Measurements from ENCODE around the gene NRM. TPM values are rescaled to one million over a fixed set of nuclear protein-coding genes. Genes with fewer than 3 reads are reported as not detected.

The NRM gene
- total and polyA plus RNA-seq, 2 of the 13 experiments (the other 11 are each of a cell fraction or from before 2014, with no cell fraction given), result 12.5 to 16.0 TPM

DNA sequence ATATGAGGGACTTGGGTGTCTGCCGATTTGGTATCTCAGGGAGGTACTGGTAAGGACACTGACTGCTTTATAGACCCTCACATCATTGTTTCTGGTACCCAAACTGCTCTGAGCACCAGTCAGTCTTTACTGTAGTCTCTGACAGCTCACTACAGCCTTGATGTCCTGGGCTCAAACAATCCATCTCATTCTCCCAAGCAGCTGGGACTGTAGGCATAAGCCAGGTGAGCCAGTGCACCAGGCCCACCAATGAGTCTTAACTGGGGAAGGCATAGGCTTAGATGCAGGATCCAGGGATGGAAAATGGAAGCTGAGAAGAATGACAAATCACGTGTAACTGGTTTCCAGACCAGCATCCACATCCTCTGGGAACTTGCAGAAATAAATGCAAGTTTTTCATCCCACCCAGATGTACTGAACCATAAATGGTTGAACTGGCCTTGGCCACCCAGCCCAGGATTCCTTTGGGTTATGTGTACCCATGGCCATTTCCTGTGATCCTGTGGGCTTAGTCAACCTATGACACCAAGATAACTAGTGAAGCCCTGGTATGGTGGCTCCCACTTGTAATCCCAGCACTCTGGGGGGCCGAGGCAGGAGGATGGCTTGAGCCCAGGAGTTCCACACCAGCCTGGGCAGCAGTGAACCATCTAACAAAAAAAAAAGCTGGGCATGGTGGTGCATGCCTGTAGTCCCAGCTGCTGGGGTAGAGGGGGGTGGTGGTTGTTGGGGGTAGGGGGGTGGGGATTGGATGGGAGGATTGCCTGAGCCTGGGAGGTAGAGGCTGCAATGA is 35.1 kb upstream of the NRM start (continued):
- no peak; the same call in 1 of the 2 replicates for TF ChIP-seq ARNT2 (CRISPR knock-in tag; IDR thresholded peaks at IDR 0.05; ENCODE audit: low read depth)
- no peak for TF ChIP-seq ZNF724P (CRISPR knock-in tag; IDR thresholded peaks at IDR 0.05; ENCODE audit: borderline replicate concordance)
- TF ChIP-seq, protein P1, sequence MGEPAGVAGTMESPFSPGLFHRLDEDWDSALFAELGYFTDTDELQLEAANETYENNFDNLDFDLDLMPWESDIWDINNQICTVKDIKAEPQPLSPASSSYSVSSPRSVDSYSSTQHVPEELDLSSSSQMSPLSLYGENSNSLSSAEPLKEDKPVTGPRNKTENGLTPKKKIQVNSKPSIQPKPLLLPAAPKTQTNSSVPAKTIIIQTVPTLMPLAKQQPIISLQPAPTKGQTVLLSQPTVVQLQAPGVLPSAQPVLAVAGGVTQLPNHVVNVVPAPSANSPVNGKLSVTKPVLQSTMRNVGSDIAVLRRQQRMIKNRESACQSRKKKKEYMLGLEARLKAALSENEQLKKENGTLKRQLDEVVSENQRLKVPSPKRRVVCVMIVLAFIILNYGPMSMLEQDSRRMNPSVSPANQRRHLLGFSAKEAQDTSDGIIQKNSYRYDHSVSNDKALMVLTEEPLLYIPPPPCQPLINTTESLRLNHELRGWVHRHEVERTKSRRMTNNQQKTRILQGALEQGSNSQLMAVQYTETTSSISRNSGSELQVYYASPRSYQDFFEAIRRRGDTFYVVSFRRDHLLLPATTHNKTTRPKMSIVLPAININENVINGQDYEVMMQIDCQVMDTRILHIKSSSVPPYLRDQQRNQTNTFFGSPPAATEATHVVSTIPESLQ (CRISPR knock-in tag; conservative IDR thresholded peaks at IDR 0.05), result no peak
- TF ChIP-seq ZBTB20 (CRISPR knock-in tag; IDR thresholded peaks at IDR 0.05; ENCODE audit: borderline replicate concordance, low read depth), result no peak
- TF ChIP-seq, protein P2, sequence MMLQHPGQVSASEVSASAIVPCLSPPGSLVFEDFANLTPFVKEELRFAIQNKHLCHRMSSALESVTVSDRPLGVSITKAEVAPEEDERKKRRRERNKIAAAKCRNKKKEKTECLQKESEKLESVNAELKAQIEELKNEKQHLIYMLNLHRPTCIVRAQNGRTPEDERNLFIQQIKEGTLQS (CRISPR knock-in tag; IDR thresholded peaks at IDR 0.05), result peak; percentile 11; the same call in 1 of the 2 replicates
- TF ChIP-seq MED8 (CRISPR knock-in tag; IDR thresholded peaks at IDR 0.05; ENCODE audit: insufficient replicate concordance), result no peak
- no peak; the same call in 1 of the 2 replicates for TF ChIP-seq NFYC (CRISPR knock-in tag; IDR thresholded peaks at IDR 0.05)
- TF ChIP-seq, protein P3, sequence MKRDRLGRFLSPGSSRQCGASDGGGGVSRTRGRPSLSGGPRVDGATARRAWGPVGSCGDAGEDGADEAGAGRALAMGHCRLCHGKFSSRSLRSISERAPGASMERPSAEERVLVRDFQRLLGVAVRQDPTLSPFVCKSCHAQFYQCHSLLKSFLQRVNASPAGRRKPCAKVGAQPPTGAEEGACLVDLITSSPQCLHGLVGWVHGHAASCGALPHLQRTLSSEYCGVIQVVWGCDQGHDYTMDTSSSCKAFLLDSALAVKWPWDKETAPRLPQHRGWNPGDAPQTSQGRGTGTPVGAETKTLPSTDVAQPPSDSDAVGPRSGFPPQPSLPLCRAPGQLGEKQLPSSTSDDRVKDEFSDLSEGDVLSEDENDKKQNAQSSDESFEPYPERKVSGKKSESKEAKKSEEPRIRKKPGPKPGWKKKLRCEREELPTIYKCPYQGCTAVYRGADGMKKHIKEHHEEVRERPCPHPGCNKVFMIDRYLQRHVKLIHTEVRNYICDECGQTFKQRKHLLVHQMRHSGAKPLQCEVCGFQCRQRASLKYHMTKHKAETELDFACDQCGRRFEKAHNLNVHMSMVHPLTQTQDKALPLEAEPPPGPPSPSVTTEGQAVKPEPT (CRISPR knock-in tag; IDR thresholded peaks at IDR 0.05; ENCODE audit: low read depth), result no peak
- TF ChIP-seq HMGA1 (CRISPR knock-in tag; conservative IDR thresholded peaks at IDR 0.05), result no peak
- TF ChIP-seq ZNF451 (CRISPR knock-in tag; IDR thresholded peaks at IDR 0.05), result no peak
- TF ChIP-seq ESRRA (CRISPR knock-in tag; IDR thresholded peaks at IDR 0.05; ENCODE audit: low read depth), result no peak
- TF ChIP-seq JUND (CRISPR knock-in tag; IDR thresholded peaks at IDR 0.05), result no peak
- TF ChIP-seq, protein P4, sequence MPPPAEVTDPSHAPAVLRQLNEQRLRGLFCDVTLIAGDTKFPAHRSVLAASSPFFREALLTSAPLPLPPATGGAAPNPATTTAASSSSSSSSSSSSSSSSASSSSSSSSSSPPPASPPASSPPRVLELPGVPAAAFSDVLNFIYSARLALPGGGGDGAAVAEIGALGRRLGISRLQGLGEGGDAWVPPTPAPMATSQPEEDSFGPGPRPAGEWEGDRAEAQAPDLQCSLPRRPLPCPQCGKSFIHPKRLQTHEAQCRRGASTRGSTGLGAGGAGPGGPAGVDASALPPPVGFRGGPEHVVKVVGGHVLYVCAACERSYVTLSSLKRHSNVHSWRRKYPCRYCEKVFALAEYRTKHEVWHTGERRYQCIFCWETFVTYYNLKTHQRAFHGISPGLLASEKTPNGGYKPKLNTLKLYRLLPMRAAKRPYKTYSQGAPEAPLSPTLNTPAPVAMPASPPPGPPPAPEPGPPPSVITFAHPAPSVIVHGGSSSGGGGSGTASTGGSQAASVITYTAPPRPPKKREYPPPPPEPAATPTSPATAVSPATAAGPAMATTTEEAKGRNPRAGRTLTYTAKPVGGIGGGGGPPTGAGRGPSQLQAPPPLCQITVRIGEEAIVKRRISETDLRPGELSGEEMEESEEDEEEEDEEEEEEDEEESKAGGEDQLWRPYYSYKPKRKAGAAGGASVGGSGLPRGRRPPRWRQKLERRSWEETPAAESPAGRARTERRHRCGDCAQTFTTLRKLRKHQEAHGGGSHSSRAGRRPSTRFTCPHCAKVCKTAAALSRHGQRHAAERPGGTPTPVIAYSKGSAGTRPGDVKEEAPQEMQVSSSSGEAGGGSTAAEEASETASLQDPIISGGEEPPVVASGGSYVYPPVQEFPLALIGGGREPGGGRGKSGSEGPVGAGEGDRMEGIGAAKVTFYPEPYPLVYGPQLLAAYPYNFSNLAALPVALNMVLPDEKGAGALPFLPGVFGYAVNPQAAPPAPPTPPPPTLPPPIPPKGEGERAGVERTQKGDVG (CRISPR knock-in tag; IDR thresholded peaks at IDR 0.05; ENCODE audit: borderline replicate concordance), result no peak
- no peak for TF ChIP-seq ZNF883 (CRISPR knock-in tag; IDR thresholded peaks at IDR 0.05; ENCODE audit: not compliant biosample characterization)
- TF ChIP-seq, protein P5, sequence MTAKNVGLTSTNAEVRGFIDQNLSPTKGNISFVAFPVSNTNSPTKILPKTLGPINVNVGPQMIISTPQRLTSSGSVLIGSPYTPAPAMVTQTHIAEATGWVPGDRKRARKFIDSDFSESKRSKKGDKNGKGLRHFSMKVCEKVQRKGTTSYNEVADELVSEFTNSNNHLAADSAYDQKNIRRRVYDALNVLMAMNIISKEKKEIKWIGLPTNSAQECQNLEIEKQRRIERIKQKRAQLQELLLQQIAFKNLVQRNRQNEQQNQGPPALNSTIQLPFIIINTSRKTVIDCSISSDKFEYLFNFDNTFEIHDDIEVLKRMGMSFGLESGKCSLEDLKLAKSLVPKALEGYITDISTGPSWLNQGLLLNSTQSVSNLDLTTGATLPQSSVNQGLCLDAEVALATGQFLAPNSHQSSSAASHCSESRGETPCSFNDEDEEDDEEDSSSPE (CRISPR knock-in tag; IDR thresholded peaks at IDR 0.05), result 0 out of 2 replicates have a peak, but pooled peaks have one; percentile 17
- TF ChIP-seq THYN1 (CRISPR knock-in tag; IDR thresholded peaks at IDR 0.05; ENCODE audit: borderline replicate concordance, low read depth), result no peak
- no peak for TF ChIP-seq HNRNPH1 (optimal IDR thresholded peaks at IDR 0.05; ENCODE audit: low read depth, low read length)

Data from HepG2 (cell line).